ENCODE measurements around the gene NHLRC2.
"Not testable (repeated sequence)": the region's sequence is repeated elsewhere in the genome, so short reads cannot be mapped to it uniquely, and the experiment has no call there.

NHLRC2 gene

DNA sequence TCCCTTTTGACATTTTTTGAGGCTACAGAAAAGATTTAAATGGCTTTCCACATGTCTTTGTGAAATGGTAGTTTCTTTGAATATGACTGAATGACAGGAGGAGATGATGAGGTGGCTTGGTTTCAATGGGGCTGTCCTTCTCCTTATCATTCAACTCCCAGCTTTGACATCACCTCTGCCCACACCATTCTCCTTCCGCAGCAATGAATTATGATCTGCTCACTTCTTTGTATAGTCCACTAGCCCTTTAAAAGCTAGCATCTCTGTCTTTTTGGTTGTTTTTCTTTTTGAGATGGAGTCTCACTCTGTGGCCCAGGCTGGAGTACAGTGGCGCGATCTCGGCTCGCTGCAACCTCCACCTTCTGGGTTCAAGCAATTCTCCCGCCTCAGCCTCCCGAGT is 32.3 kb upstream of the NHLRC2 start:
- TF ChIP-seq, protein P1, sequence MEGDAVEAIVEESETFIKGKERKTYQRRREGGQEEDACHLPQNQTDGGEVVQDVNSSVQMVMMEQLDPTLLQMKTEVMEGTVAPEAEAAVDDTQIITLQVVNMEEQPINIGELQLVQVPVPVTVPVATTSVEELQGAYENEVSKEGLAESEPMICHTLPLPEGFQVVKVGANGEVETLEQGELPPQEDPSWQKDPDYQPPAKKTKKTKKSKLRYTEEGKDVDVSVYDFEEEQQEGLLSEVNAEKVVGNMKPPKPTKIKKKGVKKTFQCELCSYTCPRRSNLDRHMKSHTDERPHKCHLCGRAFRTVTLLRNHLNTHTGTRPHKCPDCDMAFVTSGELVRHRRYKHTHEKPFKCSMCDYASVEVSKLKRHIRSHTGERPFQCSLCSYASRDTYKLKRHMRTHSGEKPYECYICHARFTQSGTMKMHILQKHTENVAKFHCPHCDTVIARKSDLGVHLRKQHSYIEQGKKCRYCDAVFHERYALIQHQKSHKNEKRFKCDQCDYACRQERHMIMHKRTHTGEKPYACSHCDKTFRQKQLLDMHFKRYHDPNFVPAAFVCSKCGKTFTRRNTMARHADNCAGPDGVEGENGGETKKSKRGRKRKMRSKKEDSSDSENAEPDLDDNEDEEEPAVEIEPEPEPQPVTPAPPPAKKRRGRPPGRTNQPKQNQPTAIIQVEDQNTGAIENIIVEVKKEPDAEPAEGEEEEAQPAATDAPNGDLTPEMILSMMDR (IDR thresholded peaks at IDR 0.05; ENCODE audit: extremely low read depth, insufficient read depth, missing control alignments): no peak
- in situ Hi-C loops (cut with MboI; ENCODE audit: low pct_unique_long_range_greater_than_20kb, low sequenced_read_pairs, unreplicated experiment): no loop called here
- no peak for DNase-seq (ENCODE audit: low spot score)

DNA sequence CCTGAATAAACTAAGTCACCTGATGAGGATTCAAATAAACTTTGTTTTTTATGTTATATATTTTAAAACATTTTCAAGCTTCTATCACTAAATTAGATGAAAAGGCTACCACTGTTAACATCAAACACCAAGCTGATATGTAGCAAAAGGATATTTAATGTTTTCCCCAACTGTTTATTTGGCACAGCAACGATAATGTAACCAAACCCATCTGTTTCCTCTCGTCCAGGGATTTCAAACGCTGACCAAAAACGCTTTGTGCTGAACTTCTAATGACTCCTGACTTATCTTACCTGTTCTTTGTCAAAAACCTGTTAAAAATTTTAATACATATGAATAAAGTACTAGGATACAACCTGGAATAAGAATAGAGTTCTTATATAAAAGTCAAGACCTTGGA is 31.1 kb upstream of the NHLRC2 start:
- TF ChIP-seq, protein P1 (IDR thresholded peaks at IDR 0.05; ENCODE audit: extremely low read depth, insufficient read depth, missing control alignments): no peak
- DNase-seq (ENCODE audit: low spot score): no peak
- in situ Hi-C loops (cut with MboI; ENCODE audit: low pct_unique_long_range_greater_than_20kb, low sequenced_read_pairs, unreplicated experiment): no loop called here

DNA sequence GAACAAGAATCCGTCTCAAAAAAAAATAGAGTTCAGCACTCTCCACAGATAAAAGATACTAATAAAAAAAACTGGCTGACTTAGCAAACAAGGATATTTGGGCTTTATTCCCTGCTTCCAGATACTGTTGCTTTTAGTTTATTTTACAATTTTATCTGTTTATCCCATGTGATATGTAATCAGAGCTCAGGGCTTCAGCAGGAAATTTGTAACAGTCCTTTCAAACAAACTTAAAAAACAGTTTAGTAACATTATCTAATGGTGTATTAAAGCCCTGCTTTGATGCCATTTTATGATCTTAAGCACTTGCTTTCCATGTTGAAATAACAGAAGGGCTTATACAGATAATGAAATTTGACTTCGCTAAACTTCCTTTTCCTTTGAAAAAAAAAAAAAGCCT is 28.7 kb upstream of the NHLRC2 start:
- TF ChIP-seq, protein P1 (IDR thresholded peaks at IDR 0.05; ENCODE audit: extremely low read depth, insufficient read depth, missing control alignments): no peak
- in situ Hi-C loops (cut with MboI; ENCODE audit: low pct_unique_long_range_greater_than_20kb, low sequenced_read_pairs, unreplicated experiment): no loop called here

DNA sequence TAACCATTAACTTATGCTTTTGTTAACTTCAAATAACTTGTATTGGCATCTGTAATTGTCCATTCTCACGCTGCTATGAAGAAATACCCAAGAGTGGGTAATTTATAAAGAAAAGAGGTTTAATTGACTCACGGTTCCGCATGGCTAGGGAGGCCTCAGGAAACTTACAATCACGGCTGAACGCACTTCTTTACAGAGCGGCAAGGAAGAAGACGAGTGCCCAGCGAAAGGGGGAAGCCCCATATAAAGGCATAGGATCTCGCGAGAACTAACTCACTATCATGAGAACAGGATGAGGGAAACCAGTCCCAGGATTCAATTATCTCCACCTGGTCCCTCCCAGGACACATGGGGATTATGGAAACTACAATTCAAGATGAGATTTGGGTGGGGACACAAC is 25.9 kb upstream of the NHLRC2 start:
- in situ Hi-C loops (cut with MboI; ENCODE audit: low pct_unique_long_range_greater_than_20kb, low sequenced_read_pairs, unreplicated experiment); DNase-seq (ENCODE audit: low spot score): not testable (repeated sequence)

More for the DNA sequence above, 28.7 kb upstream of the NHLRC2 start:
- DNase-seq (ENCODE audit: low spot score): no peak

DNA sequence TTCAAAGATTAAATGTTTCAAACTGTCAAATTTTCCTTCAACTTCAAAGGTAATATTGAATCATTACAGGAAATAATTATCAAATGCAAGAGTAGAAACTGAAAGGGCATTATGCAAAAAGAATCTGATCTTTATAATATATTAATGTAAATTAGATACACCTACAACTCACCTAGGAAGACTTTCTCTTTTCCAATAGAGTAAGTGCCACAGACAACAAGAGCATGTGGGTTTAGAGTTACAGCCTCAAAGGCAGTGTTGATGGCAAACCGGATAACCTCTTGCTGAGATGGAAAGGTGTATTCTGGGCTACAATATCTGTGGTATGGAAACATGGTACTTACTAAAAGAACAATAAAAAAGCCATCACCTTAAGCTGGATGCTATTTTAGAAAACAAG is 12.3 kb upstream of the NHLRC2 start:
- DNase-seq (ENCODE audit: low spot score): no peak
- TF ChIP-seq, protein P1 (IDR thresholded peaks at IDR 0.05; ENCODE audit: extremely low read depth, insufficient read depth, missing control alignments): no peak
- in situ Hi-C loops (cut with MboI; ENCODE audit: low pct_unique_long_range_greater_than_20kb, low sequenced_read_pairs, unreplicated experiment): no loop called here

DNA sequence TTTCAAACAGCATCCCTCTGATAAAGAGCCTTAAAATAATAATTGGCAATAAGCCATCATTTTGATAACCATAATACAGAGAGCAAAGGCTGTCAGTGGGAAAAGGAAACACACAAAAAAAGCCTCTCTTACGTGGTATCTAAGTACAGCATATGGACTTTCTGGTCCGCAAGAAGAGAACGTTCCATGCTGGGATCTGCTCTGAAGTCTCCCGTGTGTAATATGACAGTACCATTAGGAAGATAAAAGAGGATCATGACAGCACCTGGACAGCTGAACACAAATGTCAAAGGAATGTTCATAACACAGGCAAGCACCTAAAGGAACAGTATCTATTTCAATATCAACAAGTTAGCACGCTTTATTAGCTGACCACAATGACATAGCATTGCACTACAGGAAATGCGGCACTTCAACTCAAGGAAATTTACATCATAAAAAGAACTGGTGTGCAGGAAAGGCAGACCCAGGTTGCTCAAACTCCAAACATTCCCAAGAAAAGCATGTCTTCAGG is 10.4 kb upstream of the NHLRC2 start:
- DNase-seq (ENCODE audit: low spot score): no peak

DNA sequence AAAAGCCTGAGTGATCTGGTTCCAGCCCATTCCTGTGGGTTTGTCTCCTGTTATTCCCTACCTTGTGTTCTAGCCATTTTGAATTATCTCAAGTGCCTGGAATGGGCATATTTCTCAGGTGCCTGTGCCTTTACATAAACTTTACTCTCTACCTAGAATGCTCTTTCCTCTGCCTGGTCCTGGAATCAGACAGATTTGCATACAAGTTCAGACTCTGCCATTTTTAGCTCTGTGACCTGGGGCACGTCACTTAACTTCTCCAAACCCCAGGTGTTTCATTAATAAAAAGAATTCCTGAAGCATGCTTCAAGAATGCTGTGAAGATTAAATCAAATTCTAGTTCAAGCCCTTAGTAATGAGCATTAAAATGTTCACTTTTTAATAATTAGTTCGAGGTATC is 8.4 kb upstream of the NHLRC2 start:
- in situ Hi-C loops (cut with MboI; ENCODE audit: low pct_unique_long_range_greater_than_20kb, low sequenced_read_pairs, unreplicated experiment): no loop called here
- no peak for DNase-seq (ENCODE audit: low spot score)
- TF ChIP-seq, protein P1 (IDR thresholded peaks at IDR 0.05; ENCODE audit: extremely low read depth, insufficient read depth, missing control alignments): no peak

More for the DNA sequence above, 10.4 kb upstream of the NHLRC2 start:
- in situ Hi-C loops (cut with MboI; ENCODE audit: low pct_unique_long_range_greater_than_20kb, low sequenced_read_pairs, unreplicated experiment): no loop called here
- TF ChIP-seq, protein P1 (IDR thresholded peaks at IDR 0.05; ENCODE audit: extremely low read depth, insufficient read depth, missing control alignments): no peak

Data from GM13977 (cell line).